ENCODE results near the gene KRT5. TPM values are rescaled to one million over a fixed set of nuclear protein-coding genes. Genes with fewer than 3 reads are reported as not detected.

Gene KRT5
- not detected for total RNA-seq

DNA sequence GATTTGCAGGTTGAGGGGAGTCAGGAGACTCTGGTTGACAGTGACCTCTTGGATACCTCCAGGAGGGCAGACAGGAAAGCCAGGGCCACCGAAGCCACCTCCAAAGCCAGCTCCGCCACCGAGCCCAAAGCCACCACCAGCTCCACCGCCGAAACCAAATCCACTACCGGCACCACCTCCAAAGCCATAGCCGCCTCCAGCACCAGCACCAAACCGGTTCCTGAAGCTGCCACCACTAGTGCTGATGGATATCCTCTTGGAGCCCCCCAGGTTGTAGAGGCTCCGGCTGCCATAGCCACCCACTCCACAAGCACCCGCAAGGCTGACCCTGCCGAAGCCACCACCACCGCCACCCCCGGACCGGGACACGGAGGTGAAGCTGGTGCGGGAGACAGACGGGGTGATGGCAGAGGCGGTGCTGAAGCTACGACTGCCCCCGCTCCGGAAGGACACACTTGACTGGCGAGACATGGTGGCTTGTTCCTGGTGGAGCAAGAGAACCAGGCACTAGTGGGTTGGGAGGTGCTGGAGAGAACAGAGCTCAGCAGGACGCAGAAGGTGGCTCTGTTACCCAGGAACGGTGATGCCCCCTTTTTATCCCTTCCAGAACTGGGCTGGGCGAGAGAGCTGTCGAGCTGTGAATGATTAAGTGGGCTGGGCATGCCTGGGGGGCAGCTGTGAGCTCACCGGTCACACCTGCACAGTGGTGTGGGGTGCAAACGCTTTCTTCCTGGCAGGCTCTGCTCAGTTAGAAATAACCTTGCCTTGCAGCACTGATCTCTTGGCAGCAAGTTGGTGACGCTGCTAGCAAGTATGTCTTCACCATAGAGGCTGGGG, at the start of gene KRT5:
TSS of gene KRT5 (minus strand) at position 569 of the 837 bp plus-strand sequence. CDS start at position 471, 98 bp downstream.
- no peak for DNase-seq (ENCODE audit: low read depth in 2 of 3, low spot score in 2 of 3)

GRCh38 chr12:52568111-52568510, 47.9 kb upstream of the KRT5 start:
- DNase-seq (ENCODE audit: low read depth in 2 of 3, low spot score in 2 of 3), result no peak

DNA sequence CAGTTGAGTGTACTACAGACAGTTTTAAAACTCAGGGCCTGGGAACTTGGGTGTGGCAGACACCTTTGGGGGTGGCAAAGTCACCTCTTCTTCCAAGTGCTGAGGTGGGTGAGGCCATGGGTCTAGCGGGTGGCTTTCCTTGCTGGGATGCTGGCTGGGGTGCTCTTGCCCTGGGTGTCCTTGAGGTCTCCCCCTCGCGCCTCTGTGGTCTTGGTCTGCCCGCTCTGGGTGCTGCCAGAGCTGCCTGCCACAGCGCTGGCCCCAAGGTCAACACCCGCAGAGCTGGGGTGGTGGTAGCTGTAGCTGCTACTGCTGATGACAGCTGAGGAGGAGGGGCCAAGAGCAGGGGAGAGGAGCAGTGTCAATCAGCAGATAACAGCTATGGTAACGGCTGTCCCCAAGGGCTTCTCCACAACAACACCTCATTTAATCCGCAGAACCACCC, 46.7 kb upstream of the KRT5 start:
- DNase-seq (ENCODE audit: low read depth in 2 of 3, low spot score in 2 of 3), result no peak

GRCh38 chr12:52564582-52564981, 44.4 kb upstream of the KRT5 start:
- no peak for DNase-seq (ENCODE audit: low read depth in 2 of 3, low spot score in 2 of 3)

DNA sequence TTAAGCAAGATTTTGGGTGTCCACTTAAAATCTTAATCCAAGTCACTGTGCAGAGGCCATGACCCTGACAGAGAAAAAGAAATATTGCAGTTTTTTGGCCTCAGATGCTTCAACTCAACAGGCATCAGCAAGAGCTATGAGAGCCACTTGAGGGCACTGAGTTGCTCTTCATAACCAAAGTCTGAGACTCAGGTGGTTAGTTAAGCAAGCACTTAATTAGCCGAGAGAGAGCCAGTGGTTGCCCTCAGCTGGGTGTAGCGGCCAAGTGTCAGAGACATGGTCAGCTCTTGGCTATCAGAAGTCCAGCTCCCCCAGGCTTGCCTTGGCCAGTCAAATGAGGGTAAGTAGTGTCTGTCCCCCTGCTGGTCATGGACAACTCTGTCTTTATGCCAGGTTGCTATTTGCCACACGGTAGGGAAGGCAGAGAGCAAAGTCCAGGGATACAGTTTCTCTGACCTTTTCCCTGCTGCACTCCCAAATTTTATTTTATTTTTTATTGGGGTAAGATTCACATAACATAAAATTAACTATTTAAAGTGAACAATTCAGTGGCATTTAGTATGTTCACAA, 41.8 kb upstream of the KRT5 start:
- no peak for DNase-seq (ENCODE audit: low read depth in 2 of 3, low spot score in 2 of 3)

GRCh38 chr12:52559979-52560378, 39.8 kb upstream of the KRT5 start:
- DNase-seq (ENCODE audit: low read depth in 2 of 3, low spot score in 2 of 3), result no peak

- no peak for DNase-seq (ENCODE audit: low read depth in 2 of 3, low spot score in 2 of 3)
Measured at GRCh38 chr12:52558781-52559445, 38.7 kb upstream of the KRT5 start.

DNA sequence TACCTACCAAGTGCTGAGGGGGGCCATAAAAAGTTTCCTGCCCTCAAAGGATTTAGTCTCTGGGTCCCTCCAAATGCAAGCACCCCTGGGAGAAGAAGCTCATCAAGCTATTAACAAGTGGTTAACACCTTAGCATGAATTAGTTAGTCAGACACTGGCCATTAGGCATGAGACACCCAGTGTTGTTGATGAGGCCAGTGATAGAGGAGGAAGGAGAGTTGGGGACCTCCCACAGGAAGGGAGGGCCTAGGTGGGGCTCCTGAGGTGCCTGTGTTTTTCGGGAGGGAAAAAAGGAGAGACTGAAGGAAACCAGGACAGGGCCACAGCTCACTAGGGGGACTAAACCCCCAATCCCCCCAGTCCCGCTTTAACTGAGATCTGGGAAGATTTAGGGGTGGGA, 37.3 kb upstream of the KRT5 start:
- no peak for DNase-seq (ENCODE audit: low read depth in 2 of 3, low spot score in 2 of 3)

- DNase-seq (ENCODE audit: low read depth in 2 of 3, low spot score in 2 of 3), result no peak
Measured at GRCh38 chr12:52555577-52555976, 35.4 kb upstream of the KRT5 start.

GRCh38 chr12:52552681-52553195, 32.5 kb upstream of the KRT5 start, which contains the start of gene KRT71:
TSS of gene KRT71 (minus strand) at chr12:52553145. CDS start at chr12:52553077, 68 bp downstream.
- no peak for DNase-seq (ENCODE audit: low read depth in 2 of 3, low spot score in 2 of 3)

GRCh38 chr12:52552055-52552454, 31.9 kb upstream of the KRT5 start:
- DNase-seq (ENCODE audit: low read depth in 2 of 3, low spot score in 2 of 3), result no peak

- DNase-seq (ENCODE audit: low read depth in 2 of 3, low spot score in 2 of 3), result no peak
Measured at GRCh38 chr12:52551216-52551865, 31.1 kb upstream of the KRT5 start.

GRCh38 chr12:52546126-52546525, 25.9 kb upstream of the KRT5 start:
- DNase-seq (ENCODE audit: low read depth in 2 of 3, low spot score in 2 of 3), result no peak

DNA sequence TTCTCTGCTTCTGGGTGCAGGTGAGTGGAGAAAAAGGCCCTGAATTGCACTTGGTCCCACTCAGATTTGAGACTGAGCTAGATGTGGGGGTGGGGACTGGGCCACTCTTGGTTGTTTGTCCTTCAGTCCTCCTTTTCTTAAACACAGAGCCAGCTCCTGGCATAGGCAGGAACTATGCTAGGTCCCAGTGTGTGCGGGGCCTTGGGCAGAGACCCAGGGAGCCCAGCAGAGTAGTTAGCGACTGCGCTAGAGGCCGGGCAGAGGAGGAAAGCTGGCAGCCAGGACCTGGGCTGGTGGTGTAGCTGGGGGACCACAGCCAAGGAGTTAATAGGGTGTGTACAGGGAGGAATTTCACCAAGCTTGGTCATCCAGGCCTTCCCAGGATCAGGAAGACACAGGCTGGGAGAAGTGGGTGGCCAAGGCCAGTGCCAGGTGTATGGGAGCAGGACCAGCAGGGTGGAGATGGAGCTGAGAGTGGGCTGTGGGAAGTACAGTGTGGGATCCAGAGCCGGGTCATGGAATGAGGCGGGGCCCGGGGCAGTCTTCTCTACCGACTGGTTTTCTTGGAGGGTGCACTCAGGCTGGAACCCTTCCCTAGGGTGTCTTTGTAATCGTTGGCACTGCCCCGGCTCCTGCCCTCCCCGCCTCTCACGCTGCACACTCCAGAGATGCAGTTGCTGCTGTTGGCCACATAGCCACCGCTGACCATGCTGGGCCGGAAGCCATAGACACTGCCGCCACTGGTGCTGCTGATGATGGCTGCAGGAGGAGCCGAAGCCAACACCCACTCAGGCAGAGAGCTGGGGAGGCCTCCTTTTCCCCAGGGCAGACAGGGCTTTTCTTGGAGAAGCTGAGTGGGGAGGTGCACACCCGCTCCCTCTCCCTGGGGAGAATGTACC, 24.0 kb upstream of the KRT5 start:
- no peak for DNase-seq (ENCODE audit: low read depth in 2 of 3, low spot score in 2 of 3)

DNA sequence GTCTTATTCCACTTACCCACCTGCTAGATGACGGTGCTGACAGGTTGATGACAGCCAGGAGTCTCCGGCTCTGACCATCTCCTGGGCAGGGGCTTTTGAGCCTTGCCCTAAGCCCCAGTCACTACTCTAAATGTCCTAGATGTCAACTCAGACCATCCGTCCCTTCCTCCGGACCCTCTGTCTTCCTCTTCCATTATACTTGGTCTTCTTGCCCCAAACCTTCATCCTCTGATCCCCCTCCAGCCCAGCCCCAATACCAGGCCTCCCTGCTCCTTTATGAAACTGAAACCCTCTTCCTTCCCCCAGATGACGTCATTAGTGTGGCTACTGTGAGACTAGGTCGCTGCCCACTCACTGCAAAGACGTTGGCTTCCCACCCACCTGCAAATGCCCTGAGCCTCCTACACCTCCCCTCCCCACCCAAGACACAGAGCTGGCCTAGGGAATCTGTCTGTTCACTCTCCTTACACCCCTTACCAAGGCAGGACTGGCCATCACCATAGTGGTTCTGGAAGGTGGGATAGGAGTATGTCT, 22.7 kb upstream of the KRT5 start:
- no peak for DNase-seq (ENCODE audit: low read depth in 2 of 3, low spot score in 2 of 3)

DNA sequence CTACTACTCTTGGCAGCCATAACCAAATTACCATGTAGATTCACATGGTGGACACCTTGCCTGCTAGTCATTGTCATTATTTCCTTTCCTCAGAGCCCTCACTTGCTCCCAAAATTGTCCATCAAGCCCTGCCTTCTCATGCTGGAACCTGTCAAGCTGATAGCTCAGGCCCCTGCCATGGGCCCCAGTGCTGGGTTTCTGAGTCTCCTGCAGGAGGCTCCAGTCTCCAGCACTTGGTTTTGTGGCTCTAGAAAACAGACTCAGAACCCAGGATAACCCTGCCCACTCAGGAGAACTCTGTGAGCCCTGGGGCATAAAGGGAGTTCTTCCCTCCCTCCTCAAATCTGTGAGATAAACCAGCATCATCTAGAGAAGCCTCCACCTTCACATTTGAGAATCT, 22.0 kb upstream of the KRT5 start:
- no peak for DNase-seq (ENCODE audit: low read depth in 2 of 3, low spot score in 2 of 3)

DNA sequence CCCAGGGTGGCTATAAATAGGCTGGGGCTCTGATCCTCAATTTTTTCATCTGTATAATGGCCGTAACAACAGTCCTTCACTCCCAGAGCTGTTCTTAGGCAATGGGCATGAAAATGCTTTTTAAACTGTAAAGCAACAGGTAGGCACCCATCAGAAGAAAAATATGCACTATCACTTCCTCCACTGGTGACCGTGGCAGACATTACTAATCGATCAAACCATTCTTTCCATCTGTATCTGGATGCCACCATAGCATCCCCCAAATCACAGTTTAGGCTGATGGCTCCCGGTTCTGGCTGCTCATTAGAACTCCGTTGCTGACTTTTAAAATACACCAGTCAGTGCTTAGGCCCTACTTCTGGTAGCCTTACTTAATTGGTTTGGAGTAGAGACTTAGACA, 21.5 kb upstream of the KRT5 start:
- no peak for DNase-seq (ENCODE audit: low read depth in 2 of 3, low spot score in 2 of 3)

DNA sequence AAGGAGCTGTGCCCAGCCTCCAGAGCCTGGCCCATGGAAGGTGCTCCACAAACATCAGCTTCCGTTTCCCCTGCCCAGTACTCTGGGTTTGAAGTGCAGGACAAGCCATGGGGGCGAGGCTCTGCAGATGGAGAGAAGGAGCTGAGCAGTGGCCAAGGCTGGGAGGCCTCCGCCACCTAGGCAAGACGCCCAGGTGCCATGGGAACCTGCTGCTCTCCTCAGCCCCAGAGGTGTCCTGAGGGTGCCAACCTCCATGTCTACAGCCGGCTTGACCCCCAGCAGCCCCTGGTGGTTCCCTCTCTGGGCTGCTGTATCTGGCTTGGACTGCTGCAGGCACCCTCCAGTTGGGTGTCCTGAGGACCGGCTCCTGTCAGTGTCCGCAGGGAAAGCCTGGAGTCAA, 20.3 kb upstream of the KRT5 start:
- DNase-seq (ENCODE audit: low read depth in 2 of 3, low spot score in 2 of 3), result no peak

DNA sequence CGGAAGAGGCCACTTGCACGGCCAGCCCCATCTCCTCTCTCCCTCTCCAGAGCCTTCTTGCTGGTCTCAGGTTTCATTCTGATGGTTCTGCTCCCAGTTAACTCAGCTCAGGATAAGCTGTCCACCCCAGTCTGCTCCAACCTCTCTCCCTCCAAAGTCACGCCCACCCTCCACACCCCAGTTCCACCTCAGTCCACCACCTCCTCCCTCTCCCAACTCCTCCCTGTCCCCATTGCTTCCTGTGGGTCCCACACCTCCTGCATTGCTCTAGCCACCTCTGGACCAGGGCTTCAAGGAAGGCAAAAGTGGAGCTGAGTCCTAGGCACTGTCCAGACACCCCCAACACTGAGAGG, 19.6 kb upstream of the KRT5 start:
- DNase-seq (ENCODE audit: low read depth in 2 of 3, low spot score in 2 of 3), result no peak
